Myocyte (in vitro differentiated cells): ENCODE results near the gene KAT6B. TPM values are rescaled to one million over a fixed set of nuclear protein-coding genes. Genes with fewer than 3 reads are reported as not detected.
"Not testable (repeated sequence)": the region's sequence is repeated elsewhere in the genome, so short reads cannot be mapped to it uniquely, and the experiment has no call there.

Source experiments
- DNase-seq: peaks from one replicate; pipeline ENCODE4 v3.0.0-alpha.2; 2012; ENCODE audit warnings: low read depth
- total RNA-seq: library from RNA; depleted of rRNA; stranded (reverse); fragments of >200 nt; gene quantifications from 2 replicates; pipeline ENCODE4 v1.2.3, GENCODE V29; 2014

The KAT6B gene
- total RNA-seq, 1 donor from 2014 or later: 13.1 TPM

DNA sequence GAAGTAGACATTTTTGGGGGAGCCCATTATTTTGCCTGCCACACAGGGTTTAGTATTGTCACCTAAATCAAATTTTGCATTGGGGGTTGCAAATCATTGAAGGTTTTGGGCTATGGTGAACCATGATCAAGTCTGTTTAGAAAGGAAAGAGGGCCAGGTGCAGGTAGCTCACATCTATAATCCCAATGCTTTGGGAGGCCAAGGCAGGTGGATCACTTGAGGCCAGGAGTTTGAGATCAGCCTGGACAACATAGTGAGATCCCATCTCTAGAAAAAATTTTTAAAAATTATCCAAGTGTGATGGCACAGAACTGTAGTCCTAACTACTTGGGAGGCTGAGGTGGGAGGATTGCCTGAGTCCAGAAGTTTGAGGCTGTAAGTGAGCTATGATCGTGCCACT, 31.2 kb downstream of the KAT6B start:
- DNase-seq: no peak

DNA sequence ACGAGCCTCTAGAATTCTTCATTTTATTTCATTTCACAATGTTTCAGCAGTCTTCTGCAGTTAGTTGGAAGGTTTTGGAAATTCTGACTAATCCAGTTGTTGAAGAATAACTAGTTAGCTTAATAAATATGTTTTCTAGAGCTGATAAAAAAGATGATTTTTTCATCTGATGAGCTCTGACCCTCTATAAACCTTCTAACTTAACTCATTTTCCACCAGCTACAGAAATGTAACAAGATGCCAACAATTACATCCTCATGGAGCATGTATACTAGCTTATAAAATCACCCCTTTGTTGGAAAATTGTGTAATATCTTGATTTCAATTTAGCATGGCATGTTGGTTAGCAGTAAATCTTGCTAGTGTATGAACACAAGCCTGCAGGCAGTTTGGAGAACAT, 33.1 kb downstream of the KAT6B start:
- DNase-seq: no peak

DNA sequence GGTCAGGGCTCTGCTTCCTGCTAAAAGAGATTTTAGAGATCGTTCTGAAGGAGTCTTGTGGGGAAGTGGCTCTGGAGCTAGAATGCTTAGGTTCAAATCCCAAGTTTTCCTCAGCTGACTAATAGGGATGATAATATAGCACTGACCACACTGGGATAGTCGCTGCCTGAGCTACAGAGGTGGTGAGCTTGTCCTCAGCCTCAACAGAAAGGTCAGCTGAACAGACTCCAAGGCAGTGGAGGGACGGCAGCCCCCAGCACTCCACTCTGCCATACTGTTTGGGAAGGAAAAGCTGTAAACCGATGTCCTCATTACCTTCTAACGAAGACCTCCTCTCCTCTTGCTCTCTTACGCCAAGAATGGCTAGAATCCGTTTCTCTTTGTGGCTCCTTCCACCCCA, 36.2 kb downstream of the KAT6B start:
- no peak for DNase-seq

DNA sequence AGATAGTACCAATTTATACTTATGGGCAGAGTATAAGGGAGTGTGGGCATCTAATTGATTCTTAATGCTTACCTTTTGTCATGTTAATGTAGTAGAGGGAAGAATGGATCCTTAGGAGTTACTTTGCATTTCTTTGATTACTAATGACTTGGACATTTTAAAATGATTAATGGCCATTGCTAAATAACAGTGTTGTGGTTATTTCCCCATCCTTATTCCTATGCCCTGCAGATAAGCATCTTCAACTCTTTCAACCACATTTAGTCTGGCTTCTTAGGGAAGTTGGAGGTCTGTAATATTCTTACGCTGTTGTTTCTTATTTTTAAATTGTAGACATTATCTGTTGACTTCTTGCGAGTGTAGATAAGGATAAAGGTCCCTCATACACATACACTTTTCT, 37.2 kb downstream of the KAT6B start:
- DNase-seq: no peak

DNA sequence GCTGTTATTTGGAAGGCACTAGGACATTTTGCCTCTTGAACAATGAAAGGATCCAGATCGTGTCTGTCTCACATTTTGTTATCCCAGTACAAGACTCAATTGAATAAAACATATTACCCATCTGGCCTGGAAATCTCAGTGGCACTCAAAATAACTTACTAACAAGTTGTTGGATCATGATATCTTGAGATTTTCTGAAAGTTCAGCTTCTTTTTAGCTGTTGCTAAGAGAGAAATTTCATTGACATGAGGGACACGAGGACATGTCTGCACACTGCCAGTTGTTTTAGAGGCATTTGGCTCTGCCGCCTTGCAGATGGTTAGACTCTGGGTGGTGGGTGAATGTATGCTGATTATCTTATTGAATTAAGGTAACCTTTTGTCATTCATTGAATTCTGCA, 41.0 kb downstream of the KAT6B start:
- DNase-seq: peak; percentile 26

DNA sequence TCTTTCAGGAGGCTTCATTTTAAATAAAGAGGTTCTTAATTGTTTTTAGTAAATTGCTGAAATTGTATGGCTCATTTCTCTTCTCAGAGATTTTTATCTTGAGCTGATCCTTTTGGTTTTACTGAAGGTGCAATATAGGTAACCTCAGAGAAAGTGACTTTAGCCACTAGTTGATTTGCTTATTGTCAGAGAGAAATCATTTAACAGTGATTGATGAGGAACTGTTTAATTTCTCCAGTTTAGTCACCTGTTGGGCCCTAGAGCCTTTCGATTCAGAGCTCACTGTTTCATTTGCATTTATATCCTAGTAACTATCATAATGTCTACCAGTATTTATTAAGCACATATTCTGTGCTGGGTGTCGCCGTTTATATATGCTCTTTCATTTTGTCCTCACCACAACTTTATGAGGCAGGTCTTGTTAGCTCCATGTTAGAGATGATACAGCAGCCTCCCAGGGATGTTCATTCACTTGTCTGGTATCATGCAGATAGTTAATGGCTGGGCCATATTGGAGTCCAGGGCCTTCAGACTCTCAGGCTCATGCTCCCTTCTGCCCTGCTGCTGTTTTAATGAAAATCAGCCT, 42.1 kb downstream of the KAT6B start:
- DNase-seq: no peak

DNA sequence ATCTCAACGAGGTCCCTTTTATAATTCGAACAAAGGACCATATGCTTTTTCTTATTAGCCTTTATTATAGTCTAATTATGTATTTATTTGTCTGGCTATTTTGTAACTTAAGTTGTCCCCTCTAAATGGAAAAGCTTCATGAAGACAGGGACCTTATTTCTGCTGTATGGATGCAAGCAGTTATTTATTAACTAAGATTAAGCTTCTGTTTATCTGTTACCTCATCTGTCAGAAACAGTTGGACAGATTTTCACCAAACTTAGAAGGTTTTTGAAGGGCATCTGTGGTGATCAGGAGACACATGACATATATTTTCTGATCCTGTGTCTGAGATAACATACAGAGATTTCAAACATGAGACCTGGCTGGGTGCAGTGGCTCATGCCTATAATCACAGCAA, 43.2 kb downstream of the KAT6B start:
- DNase-seq: no peak

DNA sequence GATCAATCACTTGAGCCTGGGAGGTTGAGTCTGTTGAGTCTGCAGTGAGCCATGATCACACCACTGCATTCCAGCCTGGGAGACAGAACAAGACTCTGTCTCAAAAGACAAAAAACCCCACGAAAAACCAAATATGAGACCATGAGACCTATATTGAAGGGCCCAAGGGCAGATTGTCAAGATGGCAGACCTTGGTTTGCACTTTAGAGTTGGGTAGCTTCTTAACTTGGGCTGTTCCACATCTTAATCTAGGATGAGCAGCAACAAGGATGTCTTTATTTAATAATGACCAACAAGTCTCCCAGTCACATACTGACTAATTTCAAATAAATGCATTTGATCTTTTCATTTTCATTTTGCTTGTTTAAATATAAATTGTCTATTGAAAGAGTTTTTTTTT, 43.8 kb downstream of the KAT6B start:
- DNase-seq: no peak

DNA sequence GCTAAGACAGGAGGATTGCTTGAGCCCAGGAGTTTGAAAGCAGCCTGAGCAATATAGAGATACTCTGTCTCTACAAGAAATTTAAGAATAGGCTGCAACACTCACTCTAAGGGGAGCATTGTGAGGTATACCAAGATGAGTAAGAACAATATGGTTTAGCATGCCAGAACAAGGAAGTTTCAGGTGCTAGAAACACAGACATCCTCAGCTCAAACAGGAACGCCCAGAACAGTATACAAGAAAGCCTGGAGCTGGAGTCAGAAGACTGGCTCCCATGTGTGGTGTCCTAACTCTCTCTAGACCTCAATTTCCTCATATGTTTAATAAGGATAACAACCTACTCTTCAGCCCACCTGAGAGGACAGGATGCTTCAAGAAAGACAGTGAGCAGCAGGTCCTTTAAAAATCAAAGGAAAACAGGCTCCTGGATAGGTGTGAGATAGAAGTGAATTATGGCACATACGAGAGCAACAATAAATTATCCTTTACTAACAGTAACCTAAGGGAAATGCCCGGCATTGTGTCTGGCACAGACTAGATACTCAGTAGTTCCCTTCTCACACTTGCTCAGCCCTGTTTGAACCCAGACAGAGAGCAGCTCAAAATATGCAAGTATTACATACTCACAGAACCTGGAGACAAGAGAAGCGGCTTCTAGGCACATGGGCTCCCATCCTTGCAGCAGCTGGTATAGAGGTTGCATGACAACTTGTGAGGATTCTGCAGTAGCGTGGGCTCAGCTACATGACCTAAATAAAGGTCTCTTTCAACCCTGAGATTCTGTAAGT, 45.4 kb downstream of the KAT6B start:
- no peak for DNase-seq

DNA sequence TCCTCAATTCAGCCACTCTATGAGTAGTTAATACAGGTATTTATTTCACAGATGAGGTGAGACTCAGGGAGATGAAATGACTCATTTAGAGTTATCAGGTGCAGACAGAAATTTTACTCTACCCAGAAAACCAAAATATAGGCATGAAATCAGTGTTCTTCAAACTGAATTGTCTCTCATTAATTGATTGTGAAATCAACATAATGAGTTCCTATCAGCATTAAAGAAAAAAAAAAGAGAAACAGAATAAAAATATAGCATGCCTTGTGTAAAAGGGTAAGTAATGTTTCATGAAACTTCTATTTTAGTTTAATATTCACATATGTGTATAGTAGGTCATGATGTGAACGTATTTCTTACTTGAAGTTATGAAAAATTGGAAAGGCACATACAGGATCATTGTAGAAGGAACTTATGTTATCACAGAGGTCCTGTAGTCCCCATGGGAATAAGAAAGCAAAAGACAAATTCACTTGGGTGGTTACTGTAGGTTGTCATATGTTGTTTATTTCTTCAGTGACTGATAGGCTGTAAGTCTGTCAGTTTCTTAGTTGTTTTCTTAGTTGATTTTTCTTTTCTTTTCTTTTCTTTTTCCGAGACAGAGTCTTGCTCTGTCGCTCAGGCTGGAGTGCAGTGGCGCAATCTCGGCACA, 47.5 kb downstream of the KAT6B start:
- no peak for DNase-seq

DNA sequence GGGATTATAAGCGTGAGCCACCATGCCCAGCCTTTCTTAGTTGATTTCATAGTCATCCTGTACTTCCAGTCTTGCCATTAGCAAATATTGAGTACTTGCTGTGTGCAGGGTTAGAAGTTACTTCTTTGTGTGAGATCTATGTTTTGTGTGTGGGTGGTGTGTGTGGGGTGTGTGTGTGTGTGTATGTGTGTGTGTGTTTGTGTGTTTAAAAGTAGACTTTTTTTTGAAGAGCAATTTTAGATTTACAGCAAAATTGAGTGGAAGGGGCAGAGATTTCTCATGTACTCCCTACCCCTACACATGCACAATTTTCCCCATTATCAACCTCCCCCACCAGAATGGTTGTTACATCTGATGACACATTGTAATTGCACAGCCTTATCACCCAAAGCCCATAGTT, 48.2 kb downstream of the KAT6B start:
- DNase-seq: no peak

DNA sequence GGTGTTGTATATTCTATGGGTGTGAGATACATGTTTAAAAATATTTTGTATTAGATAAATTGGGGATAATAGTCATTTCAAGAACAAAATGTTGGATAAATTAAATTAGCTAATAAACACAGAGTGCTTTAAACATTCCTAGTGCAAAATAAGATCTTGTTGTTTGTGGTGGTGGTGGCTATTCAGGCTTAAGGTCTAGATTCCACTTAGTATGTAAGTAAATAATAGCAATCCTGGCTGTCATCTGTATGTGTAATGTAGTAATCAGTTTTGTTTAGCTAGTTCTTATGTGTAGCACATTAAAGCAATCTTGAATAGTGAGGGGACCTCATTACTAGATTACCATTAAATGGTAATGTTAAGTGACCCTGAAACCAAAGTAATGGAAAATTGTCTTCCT, 48.7 kb downstream of the KAT6B start:
- no peak for DNase-seq

DNA sequence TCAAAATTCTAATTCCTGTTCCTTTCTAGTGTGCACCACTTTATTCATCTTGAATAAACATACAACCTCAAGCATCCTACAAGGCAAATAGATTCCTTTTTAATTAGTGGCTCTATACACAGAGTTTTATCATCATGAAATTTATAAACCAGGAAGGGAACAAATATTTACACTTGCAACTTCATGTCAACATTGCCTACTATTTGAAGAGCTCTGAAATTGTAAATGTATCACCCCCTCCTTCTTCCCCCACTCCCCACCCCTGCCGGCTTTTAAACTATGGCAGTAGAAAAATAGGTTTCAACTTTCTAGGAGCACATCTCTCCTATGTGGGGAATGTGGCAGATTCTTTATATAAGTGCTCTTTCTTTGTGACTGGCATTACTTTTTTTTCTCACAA, 49.6 kb downstream of the KAT6B start:
- DNase-seq: no peak

DNA sequence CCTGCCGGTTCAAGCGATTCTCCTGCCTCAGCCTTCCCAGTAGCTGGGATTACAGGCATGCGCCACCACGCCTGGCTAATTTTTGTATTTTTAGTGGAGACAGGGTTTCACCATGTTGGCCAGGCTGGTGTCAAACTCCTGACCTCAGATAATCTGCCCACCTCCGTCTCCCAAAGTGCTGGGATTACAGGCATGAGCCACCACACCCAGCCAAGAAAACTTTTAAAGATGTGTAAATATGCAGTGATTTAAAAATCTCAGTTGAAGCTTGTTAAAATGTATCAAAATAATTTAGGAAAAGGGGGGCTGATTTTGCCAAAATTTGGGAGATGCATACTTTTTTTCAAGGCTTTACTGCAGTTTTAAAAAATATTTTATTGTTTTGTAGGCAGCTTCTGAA, 50.7 kb downstream of the KAT6B start:
- not testable (repeated sequence) for DNase-seq

DNA sequence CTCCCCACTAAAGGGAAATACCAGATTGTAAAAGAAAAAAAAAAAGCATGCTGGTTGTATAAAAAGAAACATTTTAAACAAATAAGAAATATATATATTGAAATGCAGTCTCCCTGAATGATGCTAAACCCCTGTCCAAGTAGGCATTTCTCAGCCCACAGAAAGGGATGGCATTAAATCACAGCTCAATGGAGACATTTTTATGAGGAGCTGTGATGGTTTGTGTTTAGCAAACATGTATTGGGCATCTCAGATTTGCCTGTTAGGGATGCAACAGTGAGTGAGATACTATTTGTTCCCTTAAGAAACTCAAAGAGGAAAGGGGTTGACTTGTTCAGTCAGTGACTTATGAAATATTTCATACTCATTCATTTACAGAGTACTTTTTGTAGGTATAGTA, 51.5 kb downstream of the KAT6B start:
- no peak for DNase-seq

DNA sequence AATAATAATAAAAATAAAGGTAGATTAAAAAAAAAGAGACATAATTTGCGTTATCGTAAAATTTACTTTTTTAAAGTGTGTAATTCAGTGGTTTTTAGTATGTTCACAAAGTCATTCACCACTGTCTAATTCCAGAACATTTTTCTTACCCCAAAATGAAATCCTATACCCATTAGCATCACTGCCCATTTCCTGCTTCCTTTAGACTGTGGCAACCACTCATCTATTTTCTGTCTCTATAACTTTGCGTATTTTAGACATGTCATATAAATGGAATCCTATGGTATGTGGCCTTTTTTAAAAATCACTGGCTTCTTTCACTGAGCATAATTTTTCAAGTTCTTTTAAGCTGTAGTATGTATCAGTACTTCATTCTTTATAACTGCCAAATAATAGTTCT, 53.6 kb downstream of the KAT6B start:
- DNase-seq: no peak

DNA sequence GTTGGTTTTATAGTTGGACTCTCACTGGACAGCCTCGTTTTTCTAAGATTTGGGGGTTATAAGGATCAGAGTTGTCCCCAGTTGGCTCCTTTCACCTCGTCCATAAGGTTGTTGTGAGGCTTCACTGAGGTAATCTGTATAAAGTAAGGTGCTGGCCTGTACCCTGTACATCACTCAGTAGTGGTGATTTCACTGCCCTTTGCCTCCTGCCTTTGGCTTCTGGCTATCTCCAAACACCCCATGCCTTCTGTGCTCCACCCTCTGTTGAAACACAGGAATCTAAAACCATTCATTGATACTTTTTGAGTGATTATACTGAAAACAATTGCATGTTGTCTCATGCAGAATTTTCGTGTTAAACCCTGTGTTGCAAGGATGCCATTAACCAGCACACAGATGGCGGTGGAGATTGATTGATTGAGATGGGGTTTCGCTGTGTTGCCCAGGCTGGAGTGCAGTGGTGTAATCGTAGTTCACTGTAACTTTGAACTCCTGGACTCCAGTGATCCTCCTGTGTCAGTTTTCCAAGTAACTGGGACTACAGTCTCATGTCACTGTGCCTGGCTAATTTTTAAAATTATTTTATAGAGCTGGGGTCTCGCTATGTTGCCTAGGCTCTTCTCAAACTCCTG, 55.0 kb downstream of the KAT6B start:
- DNase-seq: no peak

DNA sequence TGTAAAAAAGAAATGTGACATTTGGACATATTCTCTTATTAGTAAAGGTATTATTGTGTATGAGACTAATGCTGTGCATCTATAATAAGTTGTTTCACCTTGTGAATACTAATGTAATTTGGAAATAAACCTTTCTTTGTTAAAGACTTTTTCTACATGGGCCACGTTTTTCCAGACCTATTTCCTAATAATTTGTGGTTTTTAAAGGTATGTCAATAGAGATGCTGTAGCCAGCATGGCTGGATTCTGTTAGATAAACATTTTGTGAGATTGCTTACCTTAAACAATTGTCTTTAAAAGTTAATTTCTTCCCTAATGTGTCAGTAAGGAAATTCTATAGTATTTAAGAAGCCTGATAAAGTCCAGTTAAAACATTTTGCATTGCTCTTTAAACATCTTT, 56.0 kb downstream of the KAT6B start:
- no peak for DNase-seq

DNA sequence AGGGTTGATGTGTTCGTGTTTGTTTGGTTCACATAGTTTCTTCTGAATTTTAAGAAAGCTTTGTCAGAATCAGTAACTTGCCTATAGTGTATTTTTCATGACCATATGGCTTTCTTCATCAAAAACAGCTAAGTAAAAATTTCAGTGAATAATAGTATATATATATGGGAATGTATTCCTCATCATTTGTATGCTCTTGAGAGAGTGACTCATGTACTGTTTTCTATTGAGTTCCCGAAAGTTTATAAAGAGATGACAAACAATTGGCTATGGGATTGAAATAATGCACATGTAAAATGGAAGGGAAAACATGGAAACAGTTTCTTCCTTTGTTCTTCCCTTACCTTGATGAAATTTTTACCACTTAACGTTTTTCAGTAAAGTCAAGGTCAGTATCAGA, 56.4 kb downstream of the KAT6B start:
- DNase-seq: no peak

DNA sequence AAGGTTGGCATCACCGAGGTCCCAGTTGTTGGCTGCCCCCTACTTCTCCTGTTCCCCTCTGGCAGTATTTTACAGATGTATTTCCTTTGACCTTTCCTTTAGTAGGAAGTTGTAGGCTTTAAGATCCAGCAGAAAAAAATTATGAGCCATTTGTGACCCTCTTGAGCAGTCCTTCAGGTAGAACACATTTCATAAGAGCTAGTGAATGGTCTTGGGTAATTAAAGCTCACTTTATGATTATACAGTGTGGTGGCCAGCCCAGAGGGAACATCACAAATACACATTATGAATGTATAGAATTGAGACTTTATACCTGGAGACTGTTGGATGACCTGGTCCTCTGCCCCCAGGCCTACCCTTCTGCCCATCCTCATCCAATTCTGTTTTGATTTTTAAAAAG, 57.0 kb downstream of the KAT6B start:
- no peak for DNase-seq

DNA sequence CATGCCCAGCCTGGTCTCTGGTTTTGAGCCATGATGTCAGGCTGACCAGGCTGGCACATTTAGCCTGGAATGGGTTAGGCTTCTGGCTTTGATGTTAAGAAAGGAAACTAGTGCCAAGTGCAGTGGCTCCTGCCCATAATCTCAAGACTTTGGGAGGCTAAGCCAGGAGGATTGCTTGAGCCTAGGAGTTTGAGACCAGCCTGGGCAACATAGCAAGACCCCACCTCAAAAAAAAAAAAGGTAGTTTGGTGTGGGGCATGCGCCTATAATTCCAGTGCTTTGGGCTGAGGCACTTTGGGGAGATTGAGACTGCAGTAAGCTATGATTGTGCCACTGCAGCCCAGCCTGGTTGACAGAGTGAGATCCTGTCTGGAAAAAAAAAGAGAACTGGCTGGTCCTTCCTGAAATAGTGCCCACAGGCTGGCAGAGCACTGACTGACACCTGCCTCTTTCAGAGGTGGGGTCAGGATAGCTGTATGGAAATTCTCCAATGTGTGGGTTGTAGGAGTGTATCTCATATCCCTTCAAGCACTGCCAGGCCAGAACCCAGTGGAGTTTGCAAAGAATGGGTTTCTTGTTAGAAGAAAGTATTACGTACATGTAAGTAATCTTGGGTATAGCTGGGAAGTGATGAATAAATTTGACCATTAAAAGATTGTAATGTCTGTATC, 61.3 kb downstream of the KAT6B start:
- DNase-seq: no peak
